HG03159 (cell line): ENCODE results near the gene OR2T1.
"Not testable (repeated sequence)": the region's sequence is repeated elsewhere in the genome, so short reads cannot be mapped to it uniquely, and the experiment has no call there.

Source experiments
- ATAC-seq: cut with Tn5 transposase; IDR thresholded peaks from one replicate; pipeline ENCODE4 v1.9.1; 2021; ENCODE audit warnings: mild to moderate bottlenecking, moderate library complexity; ENCODE audit not compliant: unreplicated experiment

The OR2T1 gene

GRCh38 chr1:248402748-248403147, at the start of gene OR2T1:
OR2T1 (plus strand) TSS chr1:248403048; CDS start chr1:248406148, 3,100 bp downstream.
- ATAC-seq: no peak

- no peak for ATAC-seq
Measured at GRCh38 chr1:248359415-248359814, 43.4 kb upstream of the OR2T1 start.

- ATAC-seq: no peak
Measured at GRCh38 chr1:248361121-248361715, 41.6 kb upstream of the OR2T1 start, which contains the start of gene OR2T4. OR2T4 (plus strand) TSS chr1:248361665; CDS start chr1:248361665, 0 bp downstream.

GRCh38 chr1:248366609-248367008, 36.2 kb upstream of the OR2T1 start:
- no peak for ATAC-seq

GRCh38 chr1:248372394-248372793, 30.5 kb upstream of the OR2T1 start:
- ATAC-seq: no peak

GRCh38 chr1:248373761-248374160, 29.1 kb upstream of the OR2T1 start:
- ATAC-seq: no peak

- ATAC-seq: no peak
Measured at GRCh38 chr1:248375446-248375845, 27.4 kb upstream of the OR2T1 start, which contains the start of gene OR2T6. OR2T6 (plus strand) TSS chr1:248375746; CDS start chr1:248387609, 11,863 bp downstream.

- ATAC-seq: no peak
Measured at GRCh38 chr1:248376916-248377315, 25.9 kb upstream of the OR2T1 start.

- no peak for ATAC-seq
Measured at GRCh38 chr1:248380854-248381253, 22.0 kb upstream of the OR2T1 start.

- ATAC-seq: no peak
Measured at GRCh38 chr1:248388426-248388825, 14.4 kb upstream of the OR2T1 start.

- no peak for ATAC-seq
Measured at GRCh38 chr1:248393050-248393449, 9.8 kb upstream of the OR2T1 start.

- no peak for ATAC-seq
Measured at GRCh38 chr1:248404024-248404423, 1.2 kb downstream of the OR2T1 start.

- ATAC-seq: no peak
Measured at GRCh38 chr1:248406721-248407692, 4.2 kb downstream of the OR2T1 start.

GRCh38 chr1:248416226-248416625, 13.4 kb downstream of the OR2T1 start:
- no peak for ATAC-seq

GRCh38 chr1:248417854-248418253, 15.0 kb downstream of the OR2T1 start:
- no peak for ATAC-seq

GRCh38 chr1:248421384-248421783, 18.5 kb downstream of the OR2T1 start:
- no peak for ATAC-seq

- ATAC-seq: peak; percentile 59
Measured at GRCh38 chr1:248427526-248428191, 24.8 kb downstream of the OR2T1 start.

- peak; percentile 95 for ATAC-seq
Measured at GRCh38 chr1:248428192-248428533, 25.3 kb downstream of the OR2T1 start.

- not testable (repeated sequence) for ATAC-seq
Measured at GRCh38 chr1:248431683-248432082, 28.8 kb downstream of the OR2T1 start.

- ATAC-seq: not testable (repeated sequence)
Measured at GRCh38 chr1:248432201-248432600, 29.4 kb downstream of the OR2T1 start.

GRCh38 chr1:248433811-248434415, 31.1 kb downstream of the OR2T1 start:
- ATAC-seq: not testable (repeated sequence)
